Measurements from ENCODE around the gene BICD1.

Gene BICD1

GRCh38 chr12:32285489-32285888 lies 178.8 kb downstream of the BICD1 start:
- peaks cover 1% of the 10 kb centered on the region; the same call in 1 of the 2 replicates for H3K79me2 ChIP-seq (ENCODE audit: insufficient read depth, low read length)
- no peak overlapping the region for H3K4me2 ChIP-seq (ENCODE audit: insufficient read depth, low read length)

GRCh38 chr12:32290411-32290810 lies 183.8 kb downstream of the BICD1 start:
- no peaks in the 10 kb centered on the region for H3K9me3 ChIP-seq (ENCODE audit: insufficient read depth, low read length, severe bottlenecking)
- H3K27ac ChIP-seq (ENCODE audit: low read length) = no peak overlapping the region
- no peak overlapping the region for H2AFZ ChIP-seq (ENCODE audit: low read depth, low read length)
- no peak overlapping the region for H3K4me2 ChIP-seq (ENCODE audit: insufficient read depth, low read length)
- H3K4me1 ChIP-seq (ENCODE audit: insufficient read depth, low read length) = no peaks in the 10 kb centered on the region
- H4K20me1 ChIP-seq (ENCODE audit: insufficient read depth, low read length) = no peaks in the 10 kb centered on the region
- TF ChIP-seq CTCF (IDR thresholded peaks at IDR 0.05; ENCODE audit: borderline replicate concordance, extremely low read depth, low read length, poor library complexity, severe bottlenecking) = no peak
- no peak for TF ChIP-seq EZH2 (IDR thresholded peaks at IDR 0.05; ENCODE audit: borderline replicate concordance, low read depth, low read length, severe bottlenecking)
- H3K27me3 ChIP-seq (ENCODE audit: insufficient read depth, low read length, poor library complexity) = no peaks in the 10 kb centered on the region
- DNase-seq = no peak
- H3K36me3 ChIP-seq (ENCODE audit: insufficient read depth, low read length) = peaks cover 4% of the 10 kb centered on the region; the same call in 1 of the 2 replicates
- ATAC-seq (ENCODE audit: insufficient read depth, low read depth) = no peak
- peaks cover 2% of the 10 kb centered on the region; the same call in 1 of the 2 replicates for H3K79me2 ChIP-seq (ENCODE audit: insufficient read depth, low read length)
- no peak overlapping the region for H3K4me3 ChIP-seq (ENCODE audit: low read depth in 1 of 2, low read length in 2 of 2)
- no peak overlapping the region for H3K9ac ChIP-seq (ENCODE audit: low read depth, low read length)

More at GRCh38 chr12:32285489-32285888, 178.8 kb downstream of the BICD1 start:
- no peaks in the 10 kb centered on the region for H3K4me1 ChIP-seq (ENCODE audit: insufficient read depth, low read length)
- H4K20me1 ChIP-seq (ENCODE audit: insufficient read depth, low read length) = no peaks in the 10 kb centered on the region
- H3K4me3 ChIP-seq (ENCODE audit: low read depth in 1 of 2, low read length in 2 of 2) = no peak overlapping the region
- no peaks in the 10 kb centered on the region for H3K36me3 ChIP-seq (ENCODE audit: insufficient read depth, low read length)
- H3K9ac ChIP-seq (ENCODE audit: low read depth, low read length) = no peak overlapping the region
- DNase-seq (no peak), ATAC-seq (ENCODE audit: insufficient read depth, low read depth) (no peak)
- TF ChIP-seq EZH2 (IDR thresholded peaks at IDR 0.05; ENCODE audit: borderline replicate concordance, low read depth, low read length, severe bottlenecking) = no peak
- TF ChIP-seq CTCF (IDR thresholded peaks at IDR 0.05; ENCODE audit: borderline replicate concordance, extremely low read depth, low read length, poor library complexity, severe bottlenecking) = no peak
- H3K27ac ChIP-seq (ENCODE audit: low read length) = no peak overlapping the region
- H3K27me3 ChIP-seq (ENCODE audit: insufficient read depth, low read length, poor library complexity) = no peaks in the 10 kb centered on the region
- no peak overlapping the region for H2AFZ ChIP-seq (ENCODE audit: low read depth, low read length)
- no peaks in the 10 kb centered on the region for H3K9me3 ChIP-seq (ENCODE audit: insufficient read depth, low read length, severe bottlenecking)

- peaks cover 7% of the 10 kb centered on the region; the same call in 1 of the 2 replicates for H3K36me3 ChIP-seq (ENCODE audit: insufficient read depth, low read length)
- no peak overlapping the region for H3K9ac ChIP-seq (ENCODE audit: low read depth, low read length)
- H3K79me2 ChIP-seq (ENCODE audit: insufficient read depth, low read length) = peaks cover 2% of the 10 kb centered on the region; the same call in 1 of the 2 replicates
- no peak for DNase-seq
- H3K27me3 ChIP-seq (ENCODE audit: insufficient read depth, low read length, poor library complexity) = no peaks in the 10 kb centered on the region
- no peak for TF ChIP-seq EZH2 (IDR thresholded peaks at IDR 0.05; ENCODE audit: borderline replicate concordance, low read depth, low read length, severe bottlenecking)
- TF ChIP-seq CTCF (IDR thresholded peaks at IDR 0.05; ENCODE audit: borderline replicate concordance, extremely low read depth, low read length, poor library complexity, severe bottlenecking) = no peak
- no peak overlapping the region for H3K4me2 ChIP-seq (ENCODE audit: insufficient read depth, low read length)
- no peak overlapping the region for H3K27ac ChIP-seq (ENCODE audit: low read length)
- no peak for ATAC-seq (ENCODE audit: insufficient read depth, low read depth)
- no peak overlapping the region for H2AFZ ChIP-seq (ENCODE audit: low read depth, low read length)
- H3K4me1 ChIP-seq (ENCODE audit: insufficient read depth, low read length) = no peaks in the 10 kb centered on the region
- no peak overlapping the region for H3K4me3 ChIP-seq (ENCODE audit: low read depth in 1 of 2, low read length in 2 of 2)
- no peaks in the 10 kb centered on the region for H3K9me3 ChIP-seq (ENCODE audit: insufficient read depth, low read length, severe bottlenecking)
- no peaks in the 10 kb centered on the region for H4K20me1 ChIP-seq (ENCODE audit: insufficient read depth, low read length)
Measured at GRCh38 chr12:32292151-32292550, 185.5 kb downstream of the BICD1 start.

Data from DND-41 (cell line).